T1000 (cell line): ENCODE measurements around the gene STX7.
A peak's percentile ranks its signal among the peaks of the same experiment; 100 is the strongest.

Experiments used
- DNase-seq: peaks from one replicate; lab custom pipeline; 2025; ENCODE audit warnings: mixed read lengths; lab: John Stamatoyannopoulos, UW

STX7 gene

GRCh38 chr6:132476688-132477087 is 36.2 kb downstream of the STX7 start:
- DNase-seq: no peak

GRCh38 chr6:132475925-132476324 is 37.0 kb downstream of the STX7 start:
- no peak for DNase-seq

GRCh38 chr6:132471787-132472186 is 41.1 kb downstream of the STX7 start:
- no peak for DNase-seq

GRCh38 chr6:132466952-132467351 is 46.0 kb downstream of the STX7 start:
- no peak for DNase-seq

GRCh38 chr6:132465530-132466485 is 47.1 kb downstream of the STX7 start:
- DNase-seq: no peak

- no peak for DNase-seq
These were observed 48.2 kb downstream of the STX7 start for GRCh38 chr6:132464538-132465256.

- DNase-seq: no peak
These were observed 51.0 kb downstream of the STX7 start for GRCh38 chr6:132461958-132462357.

- DNase-seq: no peak
These were observed 53.3 kb downstream of the STX7 start for GRCh38 chr6:132459605-132459952.

- DNase-seq: no peak
These were observed 53.9 kb downstream of the STX7 start for GRCh38 chr6:132458887-132459604.

- DNase-seq: no peak
These were observed 56.2 kb downstream of the STX7 start for GRCh38 chr6:132456700-132457143.

GRCh38 chr6:132446855-132447241 is 66.1 kb downstream of the STX7 start:
- no peak for DNase-seq

- DNase-seq: no peak
These were observed 66.6 kb downstream of the STX7 start for GRCh38 chr6:132446141-132446854.

GRCh38 chr6:132445201-132445951 is 67.5 kb downstream of the STX7 start:
- peak; percentile 14 for DNase-seq

GRCh38 chr6:132443206-132443605 is 69.7 kb downstream of the STX7 start:
- no peak for DNase-seq

GRCh38 chr6:132430110-132430509 is 82.8 kb downstream of the STX7 start:
- no peak for DNase-seq

- no peak for DNase-seq
These were observed 87.7 kb downstream of the STX7 start for GRCh38 chr6:132425176-132425575.

- DNase-seq: no peak
These were observed 89.1 kb downstream of the STX7 start for GRCh38 chr6:132423839-132424238.

- no peak for DNase-seq
These were observed 94.5 kb downstream of the STX7 start for GRCh38 chr6:132418235-132418965.

- peak; percentile 13 for DNase-seq
These were observed 98.2 kb downstream of the STX7 start for GRCh38 chr6:132414761-132415160.

GRCh38 chr6:132414322-132414721 is 98.6 kb downstream of the STX7 start:
- no peak for DNase-seq

GRCh38 chr6:132413499-132413802 is 99.5 kb downstream of the STX7 start:
- no peak for DNase-seq
